ENCODE measurements around the gene MRPL42. TPM values are rescaled to one million over a fixed set of nuclear protein-coding genes. Genes with fewer than 3 reads are reported as not detected.

Gene MRPL42
- total RNA-seq, 1 experiment from 2014 or later, result 121 TPM

DNA sequence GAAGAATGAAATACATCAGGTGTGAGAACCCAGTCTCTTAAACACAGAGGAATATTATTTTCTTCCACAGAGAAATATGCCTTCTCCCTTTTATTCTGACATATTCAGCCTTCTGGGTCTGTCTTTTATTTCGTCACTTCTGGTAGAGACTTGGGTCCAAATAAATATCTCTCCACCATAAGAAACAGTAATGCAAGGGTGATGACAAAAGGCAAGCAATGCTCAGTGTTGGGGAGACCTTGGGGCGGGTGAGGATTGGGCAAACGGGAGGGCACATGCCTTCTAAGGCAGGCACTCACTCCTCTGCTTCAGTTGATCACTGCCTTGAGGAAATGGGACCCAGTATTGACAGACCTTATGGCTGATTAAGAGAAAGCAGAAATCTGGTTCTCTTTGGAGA, 98.4 kb downstream of the MRPL42 start (continued):
- TF ChIP-seq, protein P1, sequence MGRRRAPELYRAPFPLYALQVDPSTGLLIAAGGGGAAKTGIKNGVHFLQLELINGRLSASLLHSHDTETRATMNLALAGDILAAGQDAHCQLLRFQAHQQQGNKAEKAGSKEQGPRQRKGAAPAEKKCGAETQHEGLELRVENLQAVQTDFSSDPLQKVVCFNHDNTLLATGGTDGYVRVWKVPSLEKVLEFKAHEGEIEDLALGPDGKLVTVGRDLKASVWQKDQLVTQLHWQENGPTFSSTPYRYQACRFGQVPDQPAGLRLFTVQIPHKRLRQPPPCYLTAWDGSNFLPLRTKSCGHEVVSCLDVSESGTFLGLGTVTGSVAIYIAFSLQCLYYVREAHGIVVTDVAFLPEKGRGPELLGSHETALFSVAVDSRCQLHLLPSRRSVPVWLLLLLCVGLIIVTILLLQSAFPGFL (CRISPR knock-in tag; IDR thresholded peaks at IDR 0.05; ENCODE audit: borderline replicate concordance), result no peak
- TF ChIP-seq NFATC4 (CRISPR knock-in tag; IDR thresholded peaks at IDR 0.05), result no peak
- TF ChIP-seq HMGA2 (CRISPR knock-in tag; IDR thresholded peaks at IDR 0.05), result no peak
- TF ChIP-seq, protein P2, sequence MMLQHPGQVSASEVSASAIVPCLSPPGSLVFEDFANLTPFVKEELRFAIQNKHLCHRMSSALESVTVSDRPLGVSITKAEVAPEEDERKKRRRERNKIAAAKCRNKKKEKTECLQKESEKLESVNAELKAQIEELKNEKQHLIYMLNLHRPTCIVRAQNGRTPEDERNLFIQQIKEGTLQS (CRISPR knock-in tag; conservative IDR thresholded peaks at IDR 0.05), result no peak
- no peak for TF ChIP-seq JAZF1 (CRISPR knock-in tag; IDR thresholded peaks at IDR 0.05)
- no peak for TF ChIP-seq ZNF416 (CRISPR knock-in tag; IDR thresholded peaks at IDR 0.05)
- TF ChIP-seq ZNF263 (CRISPR knock-in tag; IDR thresholded peaks at IDR 0.05; ENCODE audit: low read depth), result no peak

Other genes starting within 250 kb of the MRPL42 start
- 51.3 to 56.9 TPM (median 56.5 TPM) in 3 replicates for gene NUDT4, start 89.6 kb upstream of the MRPL42 start, total RNA-seq (2021)
- 183 to 195 TPM (median 185 TPM) in 3 replicates for gene UBE2N, start 25.6 kb upstream of the MRPL42 start, total RNA-seq (2021)
- gene SOCS2, start 105.2 kb downstream of the MRPL42 start, total RNA-seq (2021), result 31.7 to 44.4 TPM (median 32.9 TPM) in 3 replicates
- gene CRADD, start 209.9 kb downstream of the MRPL42 start, total RNA-seq (2021), result 7.1 to 11.6 TPM (median 9.1 TPM) in 3 replicates